H1 (cell line): Measurements from ENCODE around the gene DISC1. TPM values are rescaled to one million over a fixed set of nuclear protein-coding genes. Genes with fewer than 3 reads are reported as not detected.

Experiments used
- CHD7 ChIP-seq: fragments of 300-600 bp; sonication (generic); IDR thresholded peaks from 2 replicates; pipeline ENCODE4 v1.7.1; 2012; ENCODE audit warnings: low read length, moderate library complexity, mild to moderate bottlenecking, inconsistent platforms; ENCODE audit not compliant: insufficient replicate concordance
- CTBP2 ChIP-seq: IDR thresholded peaks from 2 replicates; pipeline ENCODE4 v1.7.0; 2011; ENCODE audit warnings: borderline replicate concordance, mild to moderate bottlenecking, moderate library complexity, mixed read lengths, low read length; ENCODE audit not compliant: insufficient read depth, insufficient read length
- GABPA ChIP-seq: IDR thresholded peaks from 2 replicates; pipeline ENCODE4 v1.6.1; 2011; ENCODE audit warnings: mild to moderate bottlenecking, low read length, moderate library complexity, borderline replicate concordance; ENCODE audit not compliant: insufficient read depth
- MAX ChIP-seq: IDR thresholded peaks from 2 replicates; pipeline ENCODE4 v1.6.1; 2012; ENCODE audit warnings: inconsistent platforms
- polyA plus RNA-seq, 7 experiments: library from polyadenylated mRNA; depleted of rRNA in 3 of 7; stranded (reverse) in 5 of 7; unstranded in 2 of 7; fragments of >200 nt in 5 of 7; fragments of 200-250 nt in 2 of 7; gene quantifications; 1 replicate in 5 of 7; 2 replicates in 1 of 7; 4 replicates in 1 of 7; pipeline versions ENCODE4 v1.2.1 to v1.2.3, GENCODE V29; 2011 to 2013; ENCODE audit warnings: missing spikeins in 2 of 7, mixed read lengths in 2 of 7
- total RNA-seq: library from RNA; stranded (reverse); fragmentation: NEBNext Ultra II Directional; extraction: Animal tissue kit (Norgen Biotek cat#: 25700); gene quantifications from 2 replicates; pipeline ENCODE4 v1.2.1, GENCODE V29; 2021

DISC1 gene
- total and polyA plus RNA-seq, 2 of the 8 experiments (the other 6 are each of a cell fraction or from before 2014, with no cell fraction given) = 1.1 to 3.5 TPM

- TF ChIP-seq CHD7 = no peak
- no peak for TF ChIP-seq GABPA
- TF ChIP-seq MAX = 0 out of 2 replicates have a peak, but pooled peaks have one; percentile 22
- peak; percentile 58 for TF ChIP-seq CTBP2
Measured at GRCh38 chr1:231856426-231856825, 229.8 kb downstream of the DISC1 start (continued).
